ENCODE measurements around the gene NGEF.

DNA sequence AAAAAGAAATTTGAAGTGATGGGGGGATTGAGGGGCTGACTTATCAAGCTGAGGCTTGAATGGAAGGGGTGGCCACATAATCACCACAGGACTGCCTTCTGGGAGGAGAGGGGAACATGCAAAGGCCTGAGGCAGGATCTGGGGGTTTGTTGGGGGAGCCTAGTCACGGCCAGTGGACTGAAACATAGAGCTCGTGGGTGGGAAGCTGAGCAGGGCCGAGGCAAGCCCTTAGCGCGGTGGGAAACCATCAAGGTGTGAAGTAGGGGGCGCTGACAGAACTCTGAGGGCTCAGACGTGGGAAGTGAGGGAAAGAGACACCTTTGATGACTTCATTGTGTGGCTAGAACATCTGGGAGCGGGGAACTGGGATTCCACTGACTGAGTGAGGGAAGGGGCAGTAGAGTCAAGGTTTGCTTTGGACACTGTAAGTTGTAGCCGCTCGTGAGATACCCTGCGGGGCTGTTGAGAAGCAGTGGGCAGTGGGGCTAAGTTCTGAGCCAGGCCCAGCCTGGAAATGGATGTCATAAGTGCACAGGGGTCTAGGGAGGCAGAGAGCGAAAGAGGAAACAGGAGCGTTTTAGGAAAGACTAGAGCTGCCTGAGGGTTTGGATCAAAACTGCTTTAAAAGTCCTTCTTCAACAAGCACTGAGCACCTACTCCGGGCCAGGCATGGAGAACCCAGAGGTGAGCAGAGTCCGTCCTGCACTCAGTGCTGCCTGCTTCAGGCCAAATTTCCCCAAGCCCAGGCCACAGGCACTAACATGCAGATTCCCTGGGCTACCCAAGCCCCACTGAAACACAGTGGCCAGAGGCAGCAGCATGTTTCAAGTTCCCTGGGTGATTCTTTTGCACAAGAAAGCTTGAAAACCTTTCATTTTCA is 143.7 kb downstream of the NGEF start:
- TF ChIP-seq, protein P1, sequence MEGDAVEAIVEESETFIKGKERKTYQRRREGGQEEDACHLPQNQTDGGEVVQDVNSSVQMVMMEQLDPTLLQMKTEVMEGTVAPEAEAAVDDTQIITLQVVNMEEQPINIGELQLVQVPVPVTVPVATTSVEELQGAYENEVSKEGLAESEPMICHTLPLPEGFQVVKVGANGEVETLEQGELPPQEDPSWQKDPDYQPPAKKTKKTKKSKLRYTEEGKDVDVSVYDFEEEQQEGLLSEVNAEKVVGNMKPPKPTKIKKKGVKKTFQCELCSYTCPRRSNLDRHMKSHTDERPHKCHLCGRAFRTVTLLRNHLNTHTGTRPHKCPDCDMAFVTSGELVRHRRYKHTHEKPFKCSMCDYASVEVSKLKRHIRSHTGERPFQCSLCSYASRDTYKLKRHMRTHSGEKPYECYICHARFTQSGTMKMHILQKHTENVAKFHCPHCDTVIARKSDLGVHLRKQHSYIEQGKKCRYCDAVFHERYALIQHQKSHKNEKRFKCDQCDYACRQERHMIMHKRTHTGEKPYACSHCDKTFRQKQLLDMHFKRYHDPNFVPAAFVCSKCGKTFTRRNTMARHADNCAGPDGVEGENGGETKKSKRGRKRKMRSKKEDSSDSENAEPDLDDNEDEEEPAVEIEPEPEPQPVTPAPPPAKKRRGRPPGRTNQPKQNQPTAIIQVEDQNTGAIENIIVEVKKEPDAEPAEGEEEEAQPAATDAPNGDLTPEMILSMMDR (tag by site-specific recombination; IDR thresholded peaks at IDR 0.05) = no peak
- no peak for TF ChIP-seq RBAK (tag by site-specific recombination; IDR thresholded peaks at IDR 0.05)
- TF ChIP-seq, protein P2, sequence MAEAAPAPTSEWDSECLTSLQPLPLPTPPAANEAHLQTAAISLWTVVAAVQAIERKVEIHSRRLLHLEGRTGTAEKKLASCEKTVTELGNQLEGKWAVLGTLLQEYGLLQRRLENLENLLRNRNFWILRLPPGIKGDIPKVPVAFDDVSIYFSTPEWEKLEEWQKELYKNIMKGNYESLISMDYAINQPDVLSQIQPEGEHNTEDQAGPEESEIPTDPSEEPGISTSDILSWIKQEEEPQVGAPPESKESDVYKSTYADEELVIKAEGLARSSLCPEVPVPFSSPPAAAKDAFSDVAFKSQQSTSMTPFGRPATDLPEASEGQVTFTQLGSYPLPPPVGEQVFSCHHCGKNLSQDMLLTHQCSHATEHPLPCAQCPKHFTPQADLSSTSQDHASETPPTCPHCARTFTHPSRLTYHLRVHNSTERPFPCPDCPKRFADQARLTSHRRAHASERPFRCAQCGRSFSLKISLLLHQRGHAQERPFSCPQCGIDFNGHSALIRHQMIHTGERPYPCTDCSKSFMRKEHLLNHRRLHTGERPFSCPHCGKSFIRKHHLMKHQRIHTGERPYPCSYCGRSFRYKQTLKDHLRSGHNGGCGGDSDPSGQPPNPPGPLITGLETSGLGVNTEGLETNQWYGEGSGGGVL (tag by site-specific recombination; IDR thresholded peaks at IDR 0.05) = no peak

All from HEK293 (cell line).